ENCODE results near the gene GNB4.

Gene GNB4

DNA sequence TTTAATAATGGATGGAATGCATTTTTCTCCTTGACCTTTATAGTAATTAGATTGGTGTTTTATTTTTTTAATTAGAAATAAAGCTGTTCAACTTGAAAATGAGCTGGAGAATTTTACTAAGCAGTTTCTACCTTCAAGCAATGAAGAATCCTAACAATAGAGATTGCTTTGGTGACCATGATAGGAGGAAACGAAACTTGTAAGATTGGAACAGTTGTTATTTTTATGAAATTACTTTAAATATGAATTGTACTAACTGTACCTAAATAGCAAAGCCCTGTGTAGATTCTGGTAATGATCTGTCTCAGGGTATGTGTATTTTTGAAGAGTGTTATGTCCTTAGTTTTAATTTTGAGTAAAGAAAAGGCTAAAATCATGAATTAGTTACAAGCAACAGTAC is 59.4 kb downstream of the GNB4 start:
- Histone ChIP-seq H3K4me1 (ENCODE audit: control insufficient read depth in 1 of 2, insufficient read depth in 2 of 2, low read length in 2 of 2) (no peaks in the 10 kb centered on the region), H3K9ac (ENCODE audit: low read length) (no peak overlapping the region), H4K8ac (ENCODE audit: low read depth, low read length) (no peak overlapping the region), H3K36me3 (ENCODE audit: control insufficient read depth in 1 of 2, insufficient read depth in 2 of 2, low read length in 2 of 2) (peaks cover 14 to 15% of the 10 kb centered on the region in 2 experiments), H2BK12ac (ENCODE audit: low read length) (no peak overlapping the region), H2BK120ac (ENCODE audit: insufficient read depth, low read length, poor library complexity) (no peak overlapping the region), H3K18ac (ENCODE audit: low read length) (no peak overlapping the region), H2AFZ (ENCODE audit: insufficient read depth, low read length, poor library complexity) (no peak overlapping the region), H3K79me2 (ENCODE audit: control insufficient read depth, insufficient read depth, low read length, poor library complexity) (no peaks in the 10 kb centered on the region), H3K4me3 (ENCODE audit: low read depth, low read length) (no peak overlapping the region), H4K12ac (ENCODE audit: low read depth, low read length) (no peak overlapping the region), H2BK5ac (ENCODE audit: low read depth, low read length, poor library complexity) (no peak overlapping the region), H3K4ac (ENCODE audit: low read depth, low read length) (no peak overlapping the region), H3K27me3 (ENCODE audit: insufficient read depth, low read length) (no peaks in the 10 kb centered on the region), H2AK5ac (ENCODE audit: low read length) (no peak overlapping the region), H4K91ac (ENCODE audit: low read depth, low read length) (no peak overlapping the region), H3K14ac (ENCODE audit: low read length) (no peak overlapping the region), H3K4me2 (ENCODE audit: low read length) (no peak overlapping the region), H3K23ac (ENCODE audit: low read length) (no peak overlapping the region), H3K79me1 (ENCODE audit: low read length) (no peaks in the 10 kb centered on the region), H3K9me3 (ENCODE audit: insufficient read depth, low read depth, low read length) (no peaks in the 10 kb centered on the region), H3K27ac (ENCODE audit: low read depth, low read length) (no peak overlapping the region)
- WGBS (ENCODE audit: extremely low coverage, insufficient coverage, insufficient read length), result no CpG with 5 or more reads among the region's 1 CpG
- DNase-seq, result no peak

DNA sequence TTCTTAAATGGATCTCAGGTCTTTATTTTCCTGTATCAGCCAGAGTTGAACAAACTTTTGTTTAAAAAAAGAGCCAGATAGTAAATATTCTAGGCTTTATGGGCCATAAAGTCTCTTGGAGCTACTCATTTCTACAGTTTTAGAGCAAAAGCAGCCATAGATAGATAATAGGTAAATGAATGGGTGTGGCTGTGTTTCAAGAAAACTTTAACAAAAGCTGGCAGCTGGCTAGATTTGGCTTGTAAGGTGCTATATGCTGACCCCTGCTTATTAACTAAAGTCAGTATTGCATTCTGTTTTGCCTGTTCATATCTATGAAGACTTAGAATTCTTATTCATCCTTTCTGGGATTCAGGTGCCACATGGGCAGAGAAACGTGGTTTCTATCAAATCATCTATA is 74.8 kb downstream of the GNB4 start:
- no peaks in the 10 kb centered on the region for H3K79me2 ChIP-seq (ENCODE audit: control insufficient read depth, insufficient read depth, low read length, poor library complexity)
- no peak overlapping the region for H3K4me3 ChIP-seq (ENCODE audit: low read depth, low read length)
- no peak overlapping the region for H2BK12ac ChIP-seq (ENCODE audit: low read length)
- H2AK5ac ChIP-seq (ENCODE audit: low read length), result no peak overlapping the region
- no peak overlapping the region for H2BK120ac ChIP-seq (ENCODE audit: insufficient read depth, low read length, poor library complexity)
- H2AFZ ChIP-seq (ENCODE audit: insufficient read depth, low read length, poor library complexity), result no peak overlapping the region
- H3K9me3 ChIP-seq (ENCODE audit: insufficient read depth, low read depth, low read length), result no peaks in the 10 kb centered on the region
- no peak overlapping the region for H3K27ac ChIP-seq (ENCODE audit: low read depth, low read length)
- H4K91ac ChIP-seq (ENCODE audit: low read depth, low read length), result no peak overlapping the region
- H2BK5ac ChIP-seq (ENCODE audit: low read depth, low read length, poor library complexity), result no peak overlapping the region
- H3K9ac ChIP-seq (ENCODE audit: low read length), result no peak overlapping the region
- WGBS (ENCODE audit: extremely low coverage, insufficient coverage, insufficient read length), result no CpG with 5 or more reads among the region's 1 CpG
- no peaks in the 10 kb centered on the region for H3K4me1 ChIP-seq (ENCODE audit: control insufficient read depth in 1 of 2, insufficient read depth in 2 of 2, low read length in 2 of 2)
- no peak overlapping the region for H4K8ac ChIP-seq (ENCODE audit: low read depth, low read length)
- H3K14ac ChIP-seq (ENCODE audit: low read length), result no peak overlapping the region
- no peak overlapping the region for H3K23ac ChIP-seq (ENCODE audit: low read length)
- peaks cover 6 to 18% of the 10 kb centered on the region in 2 experiments for H3K36me3 ChIP-seq (ENCODE audit: control insufficient read depth in 1 of 2, insufficient read depth in 2 of 2, low read length in 2 of 2)
- H3K18ac ChIP-seq (ENCODE audit: low read length), result no peak overlapping the region
- no peak overlapping the region for H3K4ac ChIP-seq (ENCODE audit: low read depth, low read length)
- no peak for DNase-seq
- H3K4me2 ChIP-seq (ENCODE audit: low read length), result no peak overlapping the region
- no peaks in the 10 kb centered on the region for H3K27me3 ChIP-seq (ENCODE audit: insufficient read depth, low read length)
- H4K12ac ChIP-seq (ENCODE audit: low read depth, low read length), result no peak overlapping the region
- H3K79me1 ChIP-seq (ENCODE audit: low read length), result no peaks in the 10 kb centered on the region

GRCh38 chr3:179375091-179375999 is 75.9 kb downstream of the GNB4 start:
- H2AK5ac ChIP-seq (ENCODE audit: low read length), result no peak overlapping the region
- no peaks in the 10 kb centered on the region for H3K9me3 ChIP-seq (ENCODE audit: insufficient read depth, low read depth, low read length)
- no peak overlapping the region for H3K23ac ChIP-seq (ENCODE audit: low read length)
- H3K18ac ChIP-seq (ENCODE audit: low read length), result no peak overlapping the region
- H3K36me3 ChIP-seq (ENCODE audit: control insufficient read depth in 1 of 2, insufficient read depth in 2 of 2, low read length in 2 of 2), result peaks cover 9 to 15% of the 10 kb centered on the region in 2 experiments
- no peak overlapping the region for H4K12ac ChIP-seq (ENCODE audit: low read depth, low read length)
- H3K4ac ChIP-seq (ENCODE audit: low read depth, low read length), result no peak overlapping the region
- no peak overlapping the region for H3K4me3 ChIP-seq (ENCODE audit: low read depth, low read length)
- no peaks in the 10 kb centered on the region for H3K79me2 ChIP-seq (ENCODE audit: control insufficient read depth, insufficient read depth, low read length, poor library complexity)
- no peaks in the 10 kb centered on the region for H3K4me1 ChIP-seq (ENCODE audit: control insufficient read depth in 1 of 2, insufficient read depth in 2 of 2, low read length in 2 of 2)
- H3K9ac ChIP-seq (ENCODE audit: low read length), result no peak overlapping the region
- H2BK5ac ChIP-seq (ENCODE audit: low read depth, low read length, poor library complexity), result no peak overlapping the region
- H2BK120ac ChIP-seq (ENCODE audit: insufficient read depth, low read length, poor library complexity), result no peak overlapping the region
- no peak overlapping the region for H4K91ac ChIP-seq (ENCODE audit: low read depth, low read length)
- H3K27me3 ChIP-seq (ENCODE audit: insufficient read depth, low read length), result no peaks in the 10 kb centered on the region
- no CpG with 5 or more reads among the region's 12 CpGs for WGBS (ENCODE audit: extremely low coverage, insufficient coverage, insufficient read length)
- no peak overlapping the region for H3K14ac ChIP-seq (ENCODE audit: low read length)
- DNase-seq, result no peak
- no peak overlapping the region for H3K4me2 ChIP-seq (ENCODE audit: low read length)
- no peak overlapping the region for H4K8ac ChIP-seq (ENCODE audit: low read depth, low read length)
- H3K79me1 ChIP-seq (ENCODE audit: low read length), result no peaks in the 10 kb centered on the region
- H2AFZ ChIP-seq (ENCODE audit: insufficient read depth, low read length, poor library complexity), result no peak overlapping the region
- no peak overlapping the region for H2BK12ac ChIP-seq (ENCODE audit: low read length)
- H3K27ac ChIP-seq (ENCODE audit: low read depth, low read length), result no peak overlapping the region

- Histone ChIP-seq H4K8ac (ENCODE audit: low read depth, low read length) (no peak overlapping the region), H2BK5ac (ENCODE audit: low read depth, low read length, poor library complexity) (no peak overlapping the region), H3K4me2 (ENCODE audit: low read length) (no peak overlapping the region), H4K12ac (ENCODE audit: low read depth, low read length) (no peak overlapping the region), H3K4ac (ENCODE audit: low read depth, low read length) (no peak overlapping the region), H3K36me3 (ENCODE audit: control insufficient read depth in 1 of 2, insufficient read depth in 2 of 2, low read length in 2 of 2) (peaks cover 7 to 8% of the 10 kb centered on the region in 2 experiments), H3K23ac (ENCODE audit: low read length) (no peak overlapping the region), H3K27ac (ENCODE audit: low read depth, low read length) (no peak overlapping the region), H3K9ac (ENCODE audit: low read length) (no peak overlapping the region), H3K79me2 (ENCODE audit: control insufficient read depth, insufficient read depth, low read length, poor library complexity) (no peaks in the 10 kb centered on the region), H3K4me1 (ENCODE audit: control insufficient read depth in 1 of 2, insufficient read depth in 2 of 2, low read length in 2 of 2) (no peaks in the 10 kb centered on the region), H2AFZ (ENCODE audit: insufficient read depth, low read length, poor library complexity) (no peak overlapping the region), H3K14ac (ENCODE audit: low read length) (no peak overlapping the region), H3K18ac (ENCODE audit: low read length) (no peak overlapping the region), H2AK5ac (ENCODE audit: low read length) (no peak overlapping the region), H3K9me3 (ENCODE audit: insufficient read depth, low read depth, low read length) (no peaks in the 10 kb centered on the region), H2BK12ac (ENCODE audit: low read length) (no peak overlapping the region), H4K91ac (ENCODE audit: low read depth, low read length) (no peak overlapping the region), H3K79me1 (ENCODE audit: low read length) (no peaks in the 10 kb centered on the region), H3K27me3 (ENCODE audit: insufficient read depth, low read length) (no peaks in the 10 kb centered on the region), H2BK120ac (ENCODE audit: insufficient read depth, low read length, poor library complexity) (no peak overlapping the region), H3K4me3 (ENCODE audit: low read depth, low read length) (no peak overlapping the region)
- no peak for DNase-seq
- no CpG with 5 or more reads among the region's 6 CpGs for WGBS (ENCODE audit: extremely low coverage, insufficient coverage, insufficient read length)
Observed at GRCh38 chr3:179373938-179374337, 77.3 kb downstream of the GNB4 start.

Data from trophoblast cell (in vitro differentiated cells and primary cell).